OCI-LY7 (cell line): ENCODE results near the gene TPM1. TPM values are rescaled to one million over a fixed set of nuclear protein-coding genes. Genes with fewer than 3 reads are reported as not detected.
"Not testable (repeated sequence)": the region's sequence is repeated elsewhere in the genome, so short reads cannot be mapped to it uniquely, and the experiment has no call there.

Experiments used
- Bru-seq: library from RNA; stranded (reverse); fragments of 400-500 nt; gene quantifications from one replicate; lab custom pipeline; 2021; lab: Mats Ljungman, UMichigan
- BruChase-seq, 2 experiments: library from RNA; stranded (reverse); fragments of 400-500 nt; gene quantifications; one replicate each; lab custom pipeline; 2021; lab: Mats Ljungman, UMichigan
- BruUV-seq: library from RNA; stranded (reverse); fragments of 400-500 nt; replicated peaks from 2 replicates; lab custom pipeline; 2021; lab: Mats Ljungman, UMichigan
- CTCF ChIA-PET: fragments of 300-600 bp; sonication (Branson Sonifier 250); formaldehyde crosslinking; loops from one replicate; lab custom pipeline; 2022; ENCODE audit warnings: antibody characterized with exemption; ENCODE audit not compliant: unreplicated experiment; lab: Charles Lee
- POLR2A ChIA-PET: fragments of 300-600 bp; sonication (Branson Sonifier 250); formaldehyde crosslinking; loops from one replicate; lab custom pipeline; 2022; ENCODE audit warnings: antibody characterized with exemption; lab: Charles Lee
- DNase-seq: peaks from one replicate; pipeline ENCODE4 v3.0.0-alpha.2; 2015; ENCODE audit warnings: low spot score
- H2AFZ ChIP-seq: fragments of 200-600 bp; sonication (generic), shearing (Covaris generic); 2 replicates; pipeline ENCODE4 v1.6.1; 2014; ENCODE audit warnings: mild to moderate bottlenecking, antibody characterized with exemption, low read length, moderate library complexity
- H3K27ac ChIP-seq: fragments of 200-600 bp; sonication (generic); 2 replicates; pipeline ENCODE4 v1.5.1; 2014; ENCODE audit warnings: mixed run types, low read depth, mild to moderate bottlenecking, moderate library complexity, low read length, inconsistent platforms; ENCODE audit not compliant: poor library complexity, severe bottlenecking
- H3K36me3 ChIP-seq: fragments of 200-600 bp; sonication (generic); 2 replicates; pipeline ENCODE4 v1.6.1; 2014; ENCODE audit warnings: mild to moderate bottlenecking, antibody characterized with exemption, low read length, moderate library complexity, mixed read lengths; ENCODE audit not compliant: insufficient read depth
- H3K4me1 ChIP-seq: fragments of 200-600 bp; sonication (generic); 2 replicates; pipeline ENCODE4 v1.5.1; 2014; ENCODE audit warnings: mild to moderate bottlenecking, low read length; ENCODE audit not compliant: insufficient read depth, poor library complexity, severe bottlenecking
- H3K4me2 ChIP-seq: fragments of 200-600 bp; sonication (generic); 2 replicates; pipeline ENCODE4 v1.6.1; 2014; ENCODE audit warnings: mild to moderate bottlenecking, low read length
- H3K4me3 ChIP-seq: fragments of 200-600 bp; sonication (generic); 2 replicates; pipeline ENCODE4 v1.5.1; 2014; ENCODE audit warnings: mild to moderate bottlenecking, low read depth, low read length; ENCODE audit not compliant: poor library complexity, severe bottlenecking
- H3K79me2 ChIP-seq: fragments of 200-600 bp; sonication (generic); 2 replicates; pipeline ENCODE4 v1.6.1; 2016; ENCODE audit warnings: low read depth, mild to moderate bottlenecking, low read length, moderate library complexity, mixed read lengths; ENCODE audit not compliant: insufficient read depth
- H3K9me2 ChIP-seq: fragments of 200-600 bp; sonication (generic); 2 replicates; pipeline ENCODE4 v1.6.1; 2016; ENCODE audit warnings: mild to moderate bottlenecking, low read length, mixed read lengths; ENCODE audit not compliant: insufficient read depth
- H3K9me3 ChIP-seq: fragments of 200-600 bp; sonication (generic); 2 replicates; pipeline ENCODE4 v1.6.1; 2014; ENCODE audit warnings: mild to moderate bottlenecking, mixed run types, low read length, mixed read lengths
- H4K20me1 ChIP-seq: fragments of 200-600 bp; sonication (generic); 2 replicates; pipeline ENCODE4 v1.6.1; 2014; ENCODE audit warnings: mild to moderate bottlenecking, antibody characterized with exemption, low read length, moderate library complexity, mixed read lengths; ENCODE audit not compliant: insufficient read depth
- EZH2phosphoT487 ChIP-seq: fragments of 200-600 bp; sonication (generic); IDR thresholded peaks from 2 replicates; pipeline ENCODE4 v1.6.1; 2018; ENCODE audit warnings: low read depth, borderline replicate concordance, mild to moderate bottlenecking, mixed run types, antibody characterized with exemption, low read length, moderate library complexity, mixed read lengths
- intact Hi-C: fragments of 100-400 bp; cut with micrococcal nuclease; formaldehyde crosslinking; loops from one replicate; pipeline ENCODE4 v1.10.0; 2022; ENCODE audit not compliant: unreplicated experiment
- long read RNA-seq: library from polyadenylated mRNA; stranded (forward); transcript quantifications from one replicate; pipeline ENCODE4 v2.0.0, GENCODE V29; 2022
- total RNA-seq, 2 experiments: library from RNA; depleted of rRNA in 1 of 2; stranded (reverse); fragments of >200 nt in 1 of 2; shearing (Covaris generic) in 1 of 2; gene quantifications; 2 replicates each; pipeline ENCODE4 v1.2.3, GENCODE V29; 2014 to 2022
- TF ChIP-seq, protein P1 (sequence below): fragments of 200-600 bp; sonication (generic); conservative IDR thresholded peaks from 2 replicates; pipeline ENCODE4 v1.5.1; 2014; ENCODE audit warnings: mild to moderate bottlenecking, antibody characterized with exemption, low read length, moderate library complexity, mixed read lengths

TPM1 gene
- total RNA-seq (2014; rRNA removed; shearing (Covaris generic)) = 19.9 and 20.7 TPM in 2 replicates
- total RNA-seq (2022) = 19.3 and 19.7 TPM in 2 replicates
- Bru-seq, nascent RNA = percentile 50 among the genes with signal in this experiment
- BruChase-seq, experiment 1, labeled RNA remaining after a 6-hour chase = percentile 44 among the genes with signal in this experiment
- BruChase-seq, experiment 2, labeled RNA remaining after a 2-hour chase = percentile 48 among the genes with signal in this experiment
- long read RNA-seq, transcript TPM1-208 (8 exons, 943 nt) = major isoform, 6 of 21 reads
- long read RNA-seq, partial matches to known transcripts = 3 of 21 reads
- long read RNA-seq, other reads (novel, unspliced or antisense) = 10 of 21 reads

DNA sequence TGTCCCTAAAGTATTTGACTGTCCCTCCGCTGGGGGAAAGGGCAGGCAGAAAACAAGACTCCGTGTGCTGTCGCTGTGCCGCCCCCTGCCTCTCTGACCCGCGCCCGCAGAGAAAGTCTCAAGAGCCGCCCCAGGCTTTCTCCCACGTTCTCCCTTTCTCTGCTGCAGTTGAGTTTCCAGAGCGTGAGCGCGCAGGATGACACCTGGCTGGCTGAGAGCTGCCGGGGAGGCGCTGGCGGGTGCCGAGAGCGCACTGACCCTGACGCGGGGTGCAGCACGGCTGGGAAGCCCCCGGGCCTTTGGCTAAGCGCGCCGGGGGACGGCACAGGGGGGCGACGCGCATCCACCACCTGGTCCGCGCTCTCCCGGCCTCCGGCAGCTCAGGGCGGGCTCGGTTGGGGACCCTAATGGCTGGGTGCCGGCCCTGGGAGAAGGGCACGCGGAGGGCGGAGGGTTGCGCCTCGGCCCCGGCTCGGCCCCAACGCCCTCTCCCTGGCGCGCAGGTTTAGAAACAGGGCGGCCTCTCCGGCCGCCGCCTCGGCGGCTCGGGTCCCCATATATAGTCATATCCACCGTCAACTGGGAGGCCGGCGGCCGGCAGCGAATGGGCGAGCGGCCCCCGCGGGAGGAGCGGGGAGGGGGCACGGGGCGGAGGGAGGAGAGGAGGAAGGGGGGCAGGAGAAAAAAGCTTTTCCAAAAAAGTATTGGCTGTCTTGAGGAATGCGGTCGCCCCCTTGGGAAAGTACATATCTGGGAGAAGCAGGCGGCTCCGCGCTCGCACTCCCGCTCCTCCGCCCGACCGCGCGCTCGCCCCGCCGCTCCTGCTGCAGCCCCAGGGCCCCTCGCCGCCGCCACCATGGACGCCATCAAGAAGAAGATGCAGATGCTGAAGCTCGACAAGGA lies at the start of gene TPM1:
TSS of gene TPM1 (plus strand) at position 774 of the 903 bp plus-strand sequence. CDS start at position 857, 83 bp downstream.
- POLR2A ChIA-PET = no interaction called here
- Histone ChIP-seq H2AFZ (no peak within 1 kb of the TSS), H3K27ac (no peak within 1 kb of the TSS), H3K9me2 (no peaks in the 10 kb centered on the region), H3K4me3 (no peak within 1 kb of the TSS), H3K36me3 (no peaks in the 10 kb centered on the region), H3K4me1 (no peaks in the 10 kb centered on the region), H3K9me3 (no peaks in the 10 kb centered on the region), H3K79me2 (no peaks in the 10 kb centered on the region), H3K4me2 (no peak within 1 kb of the TSS), H4K20me1 (no peaks in the 10 kb centered on the region)
- CTCF ChIA-PET = no interaction called here
- no TSS peak for BruUV-seq
- intact Hi-C loops = loop anchor here (10.0 kb wide), 1 partner anchor 363 kb away; no protein-coding TSS in a partner anchor
- TF ChIP-seq, protein P1, sequence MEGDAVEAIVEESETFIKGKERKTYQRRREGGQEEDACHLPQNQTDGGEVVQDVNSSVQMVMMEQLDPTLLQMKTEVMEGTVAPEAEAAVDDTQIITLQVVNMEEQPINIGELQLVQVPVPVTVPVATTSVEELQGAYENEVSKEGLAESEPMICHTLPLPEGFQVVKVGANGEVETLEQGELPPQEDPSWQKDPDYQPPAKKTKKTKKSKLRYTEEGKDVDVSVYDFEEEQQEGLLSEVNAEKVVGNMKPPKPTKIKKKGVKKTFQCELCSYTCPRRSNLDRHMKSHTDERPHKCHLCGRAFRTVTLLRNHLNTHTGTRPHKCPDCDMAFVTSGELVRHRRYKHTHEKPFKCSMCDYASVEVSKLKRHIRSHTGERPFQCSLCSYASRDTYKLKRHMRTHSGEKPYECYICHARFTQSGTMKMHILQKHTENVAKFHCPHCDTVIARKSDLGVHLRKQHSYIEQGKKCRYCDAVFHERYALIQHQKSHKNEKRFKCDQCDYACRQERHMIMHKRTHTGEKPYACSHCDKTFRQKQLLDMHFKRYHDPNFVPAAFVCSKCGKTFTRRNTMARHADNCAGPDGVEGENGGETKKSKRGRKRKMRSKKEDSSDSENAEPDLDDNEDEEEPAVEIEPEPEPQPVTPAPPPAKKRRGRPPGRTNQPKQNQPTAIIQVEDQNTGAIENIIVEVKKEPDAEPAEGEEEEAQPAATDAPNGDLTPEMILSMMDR = no peak
- DNase-seq = no peak

DNA sequence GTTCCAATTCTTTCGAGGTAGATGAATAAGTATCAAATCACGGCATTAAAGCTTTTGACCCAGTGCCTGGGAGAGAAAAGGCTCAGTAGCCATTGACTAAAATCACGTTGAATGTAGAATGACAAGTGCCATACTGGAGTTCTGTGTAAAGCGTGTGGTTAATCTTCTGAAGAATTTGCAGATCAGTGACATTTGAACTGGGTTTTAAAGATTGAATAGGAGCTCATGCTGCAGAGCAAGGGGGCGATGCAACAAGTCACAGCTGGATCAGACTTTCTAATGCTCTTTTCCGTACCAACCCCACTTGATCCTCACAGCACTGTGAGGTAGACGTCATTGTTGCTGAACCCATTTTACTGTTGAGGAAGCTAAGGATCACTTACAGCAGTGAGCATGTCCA lies 49.5 kb upstream of the TPM1 start:
- TF ChIP-seq, protein P1 = no peak
- TF ChIP-seq EZH2phosphoT487 = no peak
- H2AFZ ChIP-seq = no peak overlapping the region
- no peaks in the 10 kb centered on the region for H4K20me1 ChIP-seq
- ChIA-PET POLR2A (no interaction called here), CTCF (no interaction called here)
- H3K9me3 ChIP-seq = no peaks in the 10 kb centered on the region
- H3K9me2 ChIP-seq = no peaks in the 10 kb centered on the region
- DNase-seq = no peak
- H3K4me3 ChIP-seq = no peak overlapping the region
- H3K79me2 ChIP-seq = no peaks in the 10 kb centered on the region
- no peaks in the 10 kb centered on the region for H3K4me1 ChIP-seq
- no peaks in the 10 kb centered on the region for H3K36me3 ChIP-seq
- intact Hi-C loops = no loop called here
- H3K4me2 ChIP-seq = no peak overlapping the region
- no TSS peak for BruUV-seq
- no peak overlapping the region for H3K27ac ChIP-seq

- H3K79me2 ChIP-seq, H3K4me1 ChIP-seq, CTCF ChIA-PET, H3K9me3 ChIP-seq, H3K4me2 ChIP-seq, H3K36me3 ChIP-seq, H2AFZ ChIP-seq, H4K20me1 ChIP-seq, H3K27ac ChIP-seq, BruUV-seq, H3K4me3 ChIP-seq, DNase-seq, intact Hi-C loops, H3K9me2 ChIP-seq: not testable (repeated sequence)
- POLR2A ChIA-PET = interaction anchor here (0.5 kb wide), 1 partner anchor 42 kb away, joined by 3 read pairs; no protein-coding TSS in a partner anchor
Observed at GRCh38 chr15:62993632-62994031, 48.9 kb upstream of the TPM1 start.
